AG09309 (cell line): ENCODE measurements around the gene COL13A1.
A peak's percentile ranks its signal among the peaks of the same experiment; 100 is the strongest.

ENCODE experiments used
- DNase-seq: peaks from one replicate; pipeline ENCODE4 v3.0.0-alpha.2; 2010; ENCODE audit warnings: low read depth
- H3K4me3 ChIP-seq: 2 replicates; pipeline ENCODE4 v1.5.1; 2011; ENCODE audit warnings: mild to moderate bottlenecking, low read depth, low read length, moderate library complexity; ENCODE audit not compliant: control insufficient read depth
- CTCF ChIP-seq: IDR thresholded peaks from 2 replicates; pipeline ENCODE4 v1.5.1; 2011; ENCODE audit warnings: mild to moderate bottlenecking, low read depth, low read length, inconsistent platforms; ENCODE audit not compliant: insufficient read depth, control insufficient read depth; ENCODE audit errors: missing control alignments

The COL13A1 gene

GRCh38 chr10:69769395-69769992 is 32.2 kb upstream of the COL13A1 start:
- H3K4me3 ChIP-seq = no peak overlapping the region
- DNase-seq = peak; percentile 43
- TF ChIP-seq CTCF = no peak

- no peak for TF ChIP-seq CTCF
- no peak for DNase-seq
- H3K4me3 ChIP-seq = no peak overlapping the region
These were observed 28.6 kb upstream of the COL13A1 start for GRCh38 chr10:69772933-69773704.

DNA sequence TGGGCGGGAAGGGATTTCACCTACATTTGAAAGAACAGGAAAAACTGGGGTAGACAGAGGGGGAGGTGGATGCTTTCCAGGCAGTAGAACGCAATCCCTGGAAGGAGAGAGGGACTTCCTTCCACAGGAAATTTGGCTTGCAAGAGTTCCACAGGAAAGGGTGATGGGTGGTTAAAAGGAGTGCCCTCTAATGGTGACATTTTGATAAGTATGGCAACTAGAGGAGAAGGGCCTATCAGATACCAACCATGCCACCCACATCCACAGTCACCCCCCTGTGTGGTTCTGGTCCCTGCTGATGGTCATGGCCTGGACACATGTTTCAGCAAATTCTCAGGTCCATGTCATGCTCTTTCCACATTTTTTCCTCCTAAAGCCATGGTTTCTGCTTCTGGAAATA is 27.1 kb upstream of the COL13A1 start:
- no peak overlapping the region for H3K4me3 ChIP-seq
- no peak for TF ChIP-seq CTCF
- no peak for DNase-seq

GRCh38 chr10:69780077-69780476 is 21.6 kb upstream of the COL13A1 start:
- no peak for TF ChIP-seq CTCF
- H3K4me3 ChIP-seq = no peak overlapping the region
- DNase-seq = no peak

DNA sequence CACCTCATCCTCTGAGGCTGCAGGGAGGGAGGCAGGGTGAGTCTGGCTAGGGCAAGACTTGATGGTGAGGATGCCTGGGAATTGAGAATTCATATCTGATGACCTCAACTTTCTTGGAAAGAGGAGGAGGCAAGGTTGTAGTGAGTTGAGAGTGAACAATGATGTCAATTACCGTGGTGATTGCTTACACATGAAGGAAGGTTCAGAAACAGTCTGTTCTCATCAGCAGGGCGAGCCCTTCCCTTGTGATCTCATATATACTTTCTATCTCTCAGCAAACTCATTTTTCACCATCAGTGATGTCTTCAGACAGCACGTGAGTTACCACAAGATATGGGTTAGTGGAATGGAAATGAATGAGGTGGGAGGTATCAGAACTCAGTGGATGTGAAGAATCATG is 20.1 kb upstream of the COL13A1 start:
- DNase-seq = no peak
- no peak overlapping the region for H3K4me3 ChIP-seq
- TF ChIP-seq CTCF = no peak

GRCh38 chr10:69783515-69783914 is 18.2 kb upstream of the COL13A1 start:
- no peak for TF ChIP-seq CTCF
- DNase-seq = no peak
- no peak overlapping the region for H3K4me3 ChIP-seq

- peak; percentile 72 for TF ChIP-seq CTCF
- no peak for DNase-seq
- H3K4me3 ChIP-seq = no peak overlapping the region
These were observed 14.9 kb upstream of the COL13A1 start for GRCh38 chr10:69786791-69787190.
